K562 (cell line): ENCODE results near the gene CCDC85B. TPM values are rescaled to one million over a fixed set of nuclear protein-coding genes. Genes with fewer than 3 reads are reported as not detected.
A peak's percentile ranks its signal among the peaks of the same experiment; 100 is the strongest.

ENCODE experiments used
- ATAC-seq: fragments of 200-7000 bp; cut with Tn5 transposase; 3 replicates; pipeline ENCODE4 v1.9.1; 2020; ENCODE audit warnings: moderate library complexity
- BruUV-seq: library from RNA; stranded (reverse); fragments of 400-500 nt; replicated peaks from 2 replicates; lab custom pipeline; 2021; lab: Mats Ljungman, UMichigan
- CTCF ChIA-PET: fragments of 300-600 bp; formaldehyde crosslinking; extraction: SDS; loops from one replicate; lab custom pipeline; 2021; ENCODE audit warnings: low intra/inter-chr PET ratio; lab: Yijun Ruan, JAX
- POLR2A ChIA-PET: fragments of 300-600, 350-650 bp; sonication (Branson Sonifier 250); formaldehyde crosslinking; extraction: SDS; loops from one replicate; lab custom pipeline; 2021; ENCODE audit warnings: antibody characterized with exemption, inconsistent platforms; lab: Yijun Ruan, JAX
- DNase-seq, 4 experiments: peaks; one replicate each; pipeline versions ENCODE4 v3.0.0 to v3.0.0-alpha.2; 2011 to 2018; ENCODE audit warnings: low spot score in 3 of 4, mixed read lengths in 3 of 4; ENCODE audit errors: extremely low read depth in 1 of 4
- FAIRE-seq: peaks from 2 replicates; lab custom pipeline; 2011; peaks lifted over from hg19 to GRCh38; lab: Jason Lieb, UNC
- H2AFZ ChIP-seq: 2 replicates; pipeline ENCODE4 v1.6.0; 2011; ENCODE audit warnings: low read depth, low read length, control low read depth, inconsistent platforms
- H3K27ac ChIP-seq: fragments of 200-600 bp; 3 replicates; pipeline ENCODE4 v1.8.0; 2011; ENCODE audit warnings: low read depth, mild to moderate bottlenecking, control low read depth, inconsistent platforms, low read length, moderate library complexity, mixed read lengths; ENCODE audit errors: extremely low read depth
- H3K27me3 ChIP-seq, 2 experiments: fragments of 300-600 bp in 1 of 2; 2 replicates in 1 of 2; 3 replicates in 1 of 2; pipeline versions ENCODE4 v1.6.0 to v1.8.0; 2011; ENCODE audit warnings: inconsistent platforms in 2 of 2, low read length in 2 of 2, mild to moderate bottlenecking in 1 of 2, mixed read lengths in 1 of 2, moderate library complexity in 1 of 2; ENCODE audit not compliant: control insufficient read depth in 2 of 2, insufficient read depth in 2 of 2
- H3K36me3 ChIP-seq: fragments of 300-600 bp; 3 replicates; pipeline ENCODE4 v1.8.0; 2011; ENCODE audit warnings: mild to moderate bottlenecking, low read length, inconsistent platforms; ENCODE audit not compliant: control insufficient read depth, insufficient read depth
- H3K4me1 ChIP-seq, 2 experiments: fragments of 200-600 bp in 1 of 2; replicated peaks in 1 of 2; 2 replicates in 1 of 2; 3 replicates in 1 of 2; pipeline versions ENCODE4 v1.5.1 to v1.8.0; 2011; ENCODE audit warnings: inconsistent platforms in 2 of 2, low read length in 2 of 2, mild to moderate bottlenecking in 1 of 2, mixed read lengths in 1 of 2, moderate library complexity in 1 of 2; ENCODE audit not compliant: control insufficient read depth in 2 of 2, insufficient read depth in 2 of 2
- H3K4me2 ChIP-seq: 2 replicates; pipeline ENCODE4 v1.6.1; 2011; ENCODE audit warnings: low read length, control low read depth, inconsistent platforms, mixed read lengths; ENCODE audit not compliant: insufficient read depth
- H3K4me3 ChIP-seq: fragments of 200-600 bp; sonication (generic), shearing (Covaris generic); 2 replicates; pipeline ENCODE4 v1.5.1; 2016; ENCODE audit warnings: control low read depth, inconsistent platforms
- H3K79me2 ChIP-seq: fragments of 200-600 bp; 3 replicates; pipeline ENCODE4 v1.8.0; 2011; ENCODE audit warnings: low read length, inconsistent platforms; ENCODE audit not compliant: control insufficient read depth, insufficient read depth
- H3K9ac ChIP-seq, 2 experiments: 2 replicates each; pipeline versions ENCODE4 v1.6.0 to v1.6.1; 2011; ENCODE audit warnings: low read depth in 2 of 2, low read length in 2 of 2, control low read depth in 1 of 2, inconsistent platforms in 1 of 2, mild to moderate bottlenecking in 1 of 2, mixed read lengths in 1 of 2; ENCODE audit not compliant: insufficient read depth in 1 of 2
- H3K9me1 ChIP-seq: one replicate; pipeline ENCODE4 v1.6.0; 2011; ENCODE audit warnings: inconsistent platforms, mild to moderate bottlenecking, low read length, moderate library complexity; ENCODE audit not compliant: control insufficient read depth, insufficient read depth
- H3K9me3 ChIP-seq: replicated peaks from 2 replicates; pipeline ENCODE4 v1.5.1; 2011; ENCODE audit warnings: low read depth, low read length, inconsistent platforms; ENCODE audit not compliant: control insufficient read depth, insufficient read depth
- H4K20me1 ChIP-seq: replicated peaks from 2 replicates; pipeline ENCODE4 v1.6.1; 2011; ENCODE audit warnings: low read length, inconsistent platforms, mixed read lengths; ENCODE audit not compliant: control insufficient read depth, insufficient read depth
- BCOR ChIP-seq: fragments of 450-650 bp; IDR thresholded peaks from 2 replicates; pipeline ENCODE4 v1.6.1; 2016
- CBX5 ChIP-seq: IDR thresholded peaks from 2 replicates; pipeline ENCODE4 v1.6.1; 2014; ENCODE audit warnings: low read depth, borderline replicate concordance
- KDM2B ChIP-seq: fragments of 250-450 bp; sonication (Bioruptor Pico); IDR thresholded peaks from 2 replicates; pipeline ENCODE4 v1.8.0; 2021; ENCODE audit warnings: mild to moderate bottlenecking, moderate library complexity
- RBM17 ChIP-seq: fragments of 200-400 bp; formaldehyde crosslinking; IDR thresholded peaks from 2 replicates; pipeline ENCODE4 v1.6.1; 2017; ENCODE audit warnings: low read depth, mild to moderate bottlenecking, low read length, borderline replicate concordance
- RBM25 ChIP-seq: fragments of 200-400 bp; formaldehyde crosslinking; IDR thresholded peaks from 2 replicates; pipeline ENCODE4 v1.6.1; 2018; ENCODE audit warnings: low read length, low read depth, moderate library complexity; ENCODE audit not compliant: severe bottlenecking
- SMAD1 ChIP-seq: fragments of 150-350 bp; IDR thresholded peaks from 2 replicates; pipeline ENCODE4 v1.6.1; 2014; ENCODE audit warnings: low read length, low read depth; ENCODE audit not compliant: partially characterized antibody
- TAF1 ChIP-seq: IDR thresholded peaks from 2 replicates; pipeline ENCODE4 v1.6.1; 2011; ENCODE audit warnings: mild to moderate bottlenecking, low read length, moderate library complexity; ENCODE audit not compliant: insufficient read depth, control insufficient read depth, severe bottlenecking; ENCODE audit errors: extremely low read depth
- TAL1 ChIP-seq: fragments of 450-650 bp; IDR thresholded peaks from 2 replicates; pipeline ENCODE4 v1.6.1; 2016; ENCODE audit warnings: mild to moderate bottlenecking
- THRAP3 ChIP-seq: fragments of 450-650 bp; IDR thresholded peaks from 2 replicates; pipeline ENCODE4 v1.6.1; 2016; ENCODE audit warnings: mild to moderate bottlenecking, inconsistent platforms, borderline replicate concordance
- ZBTB43 ChIP-seq: sonication (generic); formaldehyde crosslinking; IDR thresholded peaks from 2 replicates; pipeline ENCODE4 v1.8.0; 2023; ENCODE audit warnings: mild to moderate bottlenecking, missing genetic modification reagents
- ZNF143 ChIP-seq: sonication (generic); formaldehyde crosslinking; IDR thresholded peaks from 2 replicates; pipeline ENCODE4 v1.9.0; 2022; ENCODE audit warnings: mild to moderate bottlenecking, missing genetic modification reagents
- WGBS: fragments of 100-300 bp; shearing (Covaris generic); methylation state at CpG from one replicate; pipeline ENCODE4 v1.1.6; 2016; ENCODE audit warnings: low coverage, mixed read lengths; ENCODE audit not compliant: insufficient coverage; ENCODE audit errors: missing lambda C conversion rate; 5-methylcytosine and 5-hydroxymethylcytosine counted together
- in situ Hi-C: fragments of 300-500 bp; cut with MboI; formaldehyde crosslinking; loops from 4 replicates; pipeline ENCODE4 v1.15.0; 2018; ENCODE audit warnings: inconsistent platforms, mixed read lengths
- intact Hi-C: fragments of 100-400 bp; cut with micrococcal nuclease; formaldehyde crosslinking; loops from 2 replicates; pipeline ENCODE4 v1.14.2; 2022
- polyA plus RNA-seq, 8 experiments: library from polyadenylated mRNA; depleted of rRNA in 4 of 8; stranded (reverse) in 5 of 8; unstranded in 3 of 8; fragments of >200 nt; fragmentation: Nextera tagmentation in 2 of 8; fragmentation: Illumina TruSeq in 1 of 8; extraction: Ambion mirVana in 2 of 8; extraction: Trizol in 1 of 8; gene quantifications; 2 replicates each; pipeline versions ENCODE4 v1.2.1 to v1.2.3, GENCODE V29; 2011 to 2014; ENCODE audit warnings: inconsistent platforms in 1 of 8, missing spikeins in 1 of 8
- total RNA-seq, 7 experiments: library from RNA; depleted of rRNA in 6 of 7; stranded (reverse); fragments of >200 nt in 6 of 7; fragmentation: Illumina TruSeq in 2 of 7; extraction: Trizol in 2 of 7; gene quantifications; 2 replicates each; pipeline versions ENCODE4 v1.2.1 to v1.2.3, GENCODE V29; 2011 to 2021; ENCODE audit warnings: low replicate concordance in 1 of 7
- TF ChIP-seq, protein P1 (sequence below): fragments of 450-650 bp; IDR thresholded peaks from 2 replicates; pipeline ENCODE4 v1.6.1; 2018; ENCODE audit not compliant: partially characterized antibody
- TF ChIP-seq, protein P2 (sequence below): fragments of 450-650 bp; IDR thresholded peaks from 2 replicates; pipeline ENCODE4 v1.6.1; 2017; ENCODE audit warnings: mild to moderate bottlenecking, moderate library complexity
- TF ChIP-seq, protein P3 (sequence below): fragments of 250-450 bp; sonication (Bioruptor Pico); IDR thresholded peaks from 2 replicates; pipeline ENCODE4 v1.5.0; 2021

Gene CCDC85B
- total and polyA plus RNA-seq, 9 of the 15 experiments (the other 6 are each of a cell fraction or from before 2014, with no cell fraction given): 0.14 to 138 (median 6.2) TPM

DNA sequence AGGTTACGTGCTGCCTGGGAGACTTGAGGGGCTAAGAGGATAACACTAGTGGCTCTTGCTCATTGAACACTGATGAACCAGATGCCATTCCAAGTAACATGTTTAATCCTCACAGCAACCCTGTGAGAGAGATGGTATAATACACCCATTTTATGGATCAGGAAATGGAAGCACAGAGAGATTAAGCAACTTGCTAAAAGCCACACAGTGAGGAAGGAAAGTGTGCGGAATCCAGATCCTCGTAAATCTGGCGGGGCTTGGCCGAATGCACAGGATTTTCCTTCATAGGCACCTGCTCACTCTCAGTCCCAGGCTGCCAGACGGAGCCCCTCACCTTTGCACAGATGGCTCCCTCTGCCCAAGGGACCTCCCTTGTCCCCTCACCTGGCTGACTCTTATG, 17.4 kb downstream of the CCDC85B start:
- Histone ChIP-seq H2AFZ (no peak overlapping the region), H3K27ac (no peak overlapping the region), H3K36me3 (no peaks in the 10 kb centered on the region), H3K27me3 (no peaks in the 10 kb centered on the region), H3K9ac (peak overlapping the region in 1 of 2 experiments; percentile 65; a peak in 1 of 4 replicates), H3K4me1 (peaks cover 40% of the 10 kb centered on the region in 2 experiments), H3K9me1 (no peaks in the 10 kb centered on the region), H3K4me3 (no peak overlapping the region), H3K9me3 (no peaks in the 10 kb centered on the region), H3K4me2 (no peak overlapping the region), H3K79me2 (no peaks in the 10 kb centered on the region), H4K20me1 (no peaks in the 10 kb centered on the region)
- CTCF ChIA-PET: no interaction called here
- POLR2A ChIA-PET: interaction anchor here (1.3 to 1.7 kb wide), 3 partner anchors 11 to 19 kb away, joined by 3 to 8 read pairs (median 4); partner anchors contain the start of gene CCDC85B
- intact Hi-C loops (no loop called here), in situ Hi-C loops (no loop called here)
- 92% methylated on average over 6 of the region's 6 CpGs for WGBS
- no peak for FAIRE-seq
- no TSS peak for BruUV-seq
- no peak for DNase-seq
- no peak for ATAC-seq
- TF ChIP-seq, protein P1, sequence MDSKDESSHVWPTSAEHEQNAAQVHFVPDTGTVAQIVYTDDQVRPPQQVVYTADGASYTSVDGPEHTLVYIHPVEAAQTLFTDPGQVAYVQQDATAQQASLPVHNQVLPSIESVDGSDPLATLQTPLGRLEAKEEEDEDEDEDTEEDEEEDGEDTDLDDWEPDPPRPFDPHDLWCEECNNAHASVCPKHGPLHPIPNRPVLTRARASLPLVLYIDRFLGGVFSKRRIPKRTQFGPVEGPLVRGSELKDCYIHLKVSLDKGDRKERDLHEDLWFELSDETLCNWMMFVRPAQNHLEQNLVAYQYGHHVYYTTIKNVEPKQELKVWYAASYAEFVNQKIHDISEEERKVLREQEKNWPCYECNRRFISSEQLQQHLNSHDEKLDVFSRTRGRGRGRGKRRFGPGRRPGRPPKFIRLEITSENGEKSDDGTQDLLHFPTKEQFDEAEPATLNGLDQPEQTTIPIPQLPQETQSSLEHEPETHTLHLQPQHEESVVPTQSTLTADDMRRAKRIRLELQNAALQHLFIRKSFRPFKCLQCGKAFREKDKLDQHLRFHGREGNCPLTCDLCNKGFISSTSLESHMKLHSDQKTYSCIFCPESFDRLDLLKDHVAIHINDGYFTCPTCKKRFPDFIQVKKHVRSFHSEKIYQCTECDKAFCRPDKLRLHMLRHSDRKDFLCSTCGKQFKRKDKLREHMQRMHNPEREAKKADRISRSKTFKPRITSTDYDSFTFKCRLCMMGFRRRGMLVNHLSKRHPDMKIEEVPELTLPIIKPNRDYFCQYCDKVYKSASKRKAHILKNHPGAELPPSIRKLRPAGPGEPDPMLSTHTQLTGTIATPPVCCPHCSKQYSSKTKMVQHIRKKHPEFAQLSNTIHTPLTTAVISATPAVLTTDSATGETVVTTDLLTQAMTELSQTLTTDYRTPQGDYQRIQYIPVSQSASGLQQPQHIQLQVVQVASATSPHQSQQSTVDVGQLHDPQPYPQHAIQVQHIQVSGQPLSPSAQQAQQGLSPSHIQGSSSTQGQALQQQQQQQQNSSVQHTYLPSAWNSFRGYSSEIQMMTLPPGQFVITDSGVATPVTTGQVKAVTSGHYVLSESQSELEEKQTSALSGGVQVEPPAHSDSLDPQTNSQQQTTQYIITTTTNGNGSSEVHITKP: no peak
- TF ChIP-seq TAF1 (no peak), ZNF143 (CRISPR knock-in tag) (0 out of 2 replicates have a peak, but pooled peaks have one; percentile 15), TAL1 (no peak), RBM25 (peak; percentile 92), CBX5 (no peak), ZBTB43 (CRISPR knock-in tag) (no peak), THRAP3 (no peak), SMAD1 (no peak), RBM17 (no peak), KDM2B (no peak), BCOR (peak; percentile 77)
- TF ChIP-seq, protein P2, sequence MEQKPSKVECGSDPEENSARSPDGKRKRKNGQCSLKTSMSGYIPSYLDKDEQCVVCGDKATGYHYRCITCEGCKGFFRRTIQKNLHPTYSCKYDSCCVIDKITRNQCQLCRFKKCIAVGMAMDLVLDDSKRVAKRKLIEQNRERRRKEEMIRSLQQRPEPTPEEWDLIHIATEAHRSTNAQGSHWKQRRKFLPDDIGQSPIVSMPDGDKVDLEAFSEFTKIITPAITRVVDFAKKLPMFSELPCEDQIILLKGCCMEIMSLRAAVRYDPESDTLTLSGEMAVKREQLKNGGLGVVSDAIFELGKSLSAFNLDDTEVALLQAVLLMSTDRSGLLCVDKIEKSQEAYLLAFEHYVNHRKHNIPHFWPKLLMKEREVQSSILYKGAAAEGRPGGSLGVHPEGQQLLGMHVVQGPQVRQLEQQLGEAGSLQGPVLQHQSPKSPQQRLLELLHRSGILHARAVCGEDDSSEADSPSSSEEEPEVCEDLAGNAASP: no peak
- TF ChIP-seq, protein P3, sequence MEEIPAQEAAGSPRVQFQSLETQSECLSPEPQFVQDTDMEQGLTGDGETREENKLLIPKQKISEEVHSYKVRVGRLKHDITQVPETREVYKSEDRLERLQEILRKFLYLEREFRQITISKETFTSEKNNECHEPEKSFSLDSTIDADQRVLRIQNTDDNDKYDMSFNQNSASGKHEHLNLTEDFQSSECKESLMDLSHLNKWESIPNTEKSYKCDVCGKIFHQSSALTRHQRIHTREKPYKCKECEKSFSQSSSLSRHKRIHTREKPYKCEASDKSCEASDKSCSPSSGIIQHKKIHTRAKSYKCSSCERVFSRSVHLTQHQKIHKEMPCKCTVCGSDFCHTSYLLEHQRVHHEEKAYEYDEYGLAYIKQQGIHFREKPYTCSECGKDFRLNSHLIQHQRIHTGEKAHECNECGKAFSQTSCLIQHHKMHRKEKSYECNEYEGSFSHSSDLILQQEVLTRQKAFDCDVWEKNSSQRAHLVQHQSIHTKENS (CRISPR knock-in tag): no peak
